HCEC 1CT (cell line): ENCODE results near the gene C16orf86.

Experiments
- DNase-seq: peaks from one replicate; pipeline ENCODE4 v3.0.0-alpha.2; 2017

C16orf86 gene

DNA sequence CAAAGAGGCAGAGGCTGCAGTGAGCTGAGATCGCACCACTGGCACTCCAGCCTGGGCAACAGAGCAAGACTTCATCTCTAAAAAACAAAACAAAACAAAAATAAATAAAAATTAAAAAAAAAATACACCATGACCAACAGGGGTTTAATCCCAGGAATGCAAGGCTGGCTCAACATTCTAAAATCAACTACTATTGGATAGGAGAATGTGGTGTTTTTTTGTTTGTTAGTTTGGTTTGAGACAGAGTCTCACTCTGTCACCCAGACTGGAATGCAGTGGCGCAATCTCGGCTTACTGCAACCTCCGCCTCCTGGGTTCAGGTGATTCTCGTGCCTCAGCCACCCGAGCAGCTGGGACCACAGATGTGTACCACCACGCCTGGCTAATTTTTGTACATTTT is 32.7 kb downstream of the C16orf86 start:
- no peak for DNase-seq

DNA sequence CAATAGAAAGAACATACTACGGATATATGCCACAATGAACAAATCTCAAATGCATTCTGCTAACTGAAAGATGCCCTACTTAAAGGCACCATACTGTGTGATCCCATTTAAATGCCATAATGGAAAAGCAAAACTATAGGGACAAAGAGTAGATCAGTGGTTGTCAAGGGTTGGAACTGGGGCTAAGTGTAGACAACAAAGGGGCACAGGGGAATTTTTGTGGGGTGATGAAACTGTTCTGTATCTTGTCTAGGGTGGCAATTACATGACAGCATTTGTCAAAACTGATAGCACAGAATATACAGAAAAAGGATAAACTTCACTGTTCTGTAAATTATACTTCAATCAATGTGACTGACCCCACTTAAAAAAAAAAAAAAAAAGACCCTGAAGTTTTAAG is 34.8 kb downstream of the C16orf86 start:
- no peak for DNase-seq

DNA sequence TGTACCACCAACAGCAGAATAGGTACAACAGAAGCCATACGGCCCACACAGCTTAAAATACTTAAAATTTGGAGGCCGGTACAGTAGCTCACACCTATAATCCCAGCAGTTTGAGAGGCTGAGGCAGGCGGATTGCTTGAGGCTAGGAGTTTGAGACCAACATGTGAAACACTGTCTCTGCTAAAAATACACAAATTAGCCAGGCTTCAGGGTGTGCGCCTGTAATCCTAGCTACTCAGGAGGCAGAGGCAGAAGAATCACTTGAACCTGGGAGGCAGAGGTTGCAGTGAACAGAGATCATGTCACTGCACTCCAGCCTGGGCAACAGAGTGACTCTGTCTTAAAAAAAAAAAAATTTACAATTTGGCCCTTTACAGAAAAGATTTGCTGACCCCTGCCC is 35.5 kb downstream of the C16orf86 start:
- DNase-seq = no peak

DNA sequence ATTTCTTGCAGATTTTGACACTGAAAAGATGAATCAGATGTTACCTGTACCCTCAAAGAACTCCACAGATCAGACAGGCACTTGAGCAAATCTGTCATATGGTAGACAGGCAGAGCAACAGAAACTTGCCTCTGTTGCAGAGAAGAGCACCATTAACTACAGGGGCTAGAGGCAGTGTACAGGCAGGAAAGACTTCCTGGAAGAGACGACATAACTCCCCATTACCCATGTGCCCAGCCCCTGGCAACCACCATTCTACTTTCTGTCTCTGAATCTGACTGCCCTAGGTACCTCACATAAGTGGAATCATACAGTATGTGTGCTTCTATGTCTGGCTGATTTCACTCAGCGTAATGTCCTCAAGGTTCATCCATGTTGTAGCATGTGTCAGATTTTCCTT is 37.0 kb downstream of the C16orf86 start:
- DNase-seq = no peak

DNA sequence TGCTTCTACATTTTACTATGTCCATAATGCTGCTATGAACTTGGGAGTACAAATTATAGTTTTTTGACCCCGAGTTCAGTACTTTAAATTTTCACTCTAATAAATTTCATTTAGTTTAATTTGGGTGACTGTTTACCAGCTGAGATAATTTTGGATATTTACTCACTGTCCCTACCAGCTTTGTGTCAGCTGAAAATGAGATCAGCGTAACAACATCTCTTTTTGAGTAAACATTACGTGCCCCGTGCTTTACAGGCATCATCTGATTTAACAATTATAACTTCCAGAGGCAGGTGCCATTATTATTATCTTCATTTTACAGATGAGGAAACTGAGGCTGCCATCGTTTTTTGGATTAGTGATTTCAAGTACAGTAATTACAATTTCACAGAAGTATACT is 37.5 kb downstream of the C16orf86 start:
- no peak for DNase-seq

DNA sequence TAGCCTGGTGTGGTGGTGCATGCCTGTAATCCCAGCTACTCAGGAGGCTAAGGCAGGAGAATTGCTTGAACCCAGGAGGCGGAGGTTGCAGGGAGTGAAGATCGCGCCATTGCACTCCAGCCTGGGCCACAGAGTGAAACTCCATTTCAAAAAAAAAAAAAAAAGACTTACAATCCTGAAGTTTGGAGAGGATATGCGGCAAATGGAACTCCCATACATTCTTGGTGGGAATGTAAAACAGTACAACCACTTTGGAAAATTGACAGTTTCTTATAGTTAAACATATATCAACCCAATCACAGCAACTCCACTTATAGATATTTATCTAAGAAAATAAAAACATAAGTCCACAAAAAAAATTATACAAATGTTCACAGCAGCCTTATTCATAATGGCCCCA is 40.6 kb downstream of the C16orf86 start:
- DNase-seq = no peak

DNA sequence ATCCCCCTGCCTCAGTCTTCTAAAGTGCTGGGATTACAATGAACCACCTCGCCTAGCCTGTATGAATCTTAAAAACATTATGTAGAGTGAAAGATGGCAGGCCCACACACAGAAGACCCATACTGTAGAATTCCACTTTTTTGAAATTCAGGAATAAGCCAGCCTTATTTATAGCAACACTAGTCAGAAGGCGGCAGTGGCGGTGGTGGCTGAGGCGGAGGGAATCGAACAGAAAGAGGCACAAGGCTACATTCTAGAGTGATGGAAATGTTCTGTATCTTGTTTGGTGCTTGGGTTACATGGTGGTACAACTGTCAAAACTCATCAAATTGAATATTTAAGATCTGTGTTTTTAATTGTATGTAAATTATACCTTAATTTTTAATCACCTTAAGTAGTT is 41.2 kb downstream of the C16orf86 start:
- no peak for DNase-seq

DNA sequence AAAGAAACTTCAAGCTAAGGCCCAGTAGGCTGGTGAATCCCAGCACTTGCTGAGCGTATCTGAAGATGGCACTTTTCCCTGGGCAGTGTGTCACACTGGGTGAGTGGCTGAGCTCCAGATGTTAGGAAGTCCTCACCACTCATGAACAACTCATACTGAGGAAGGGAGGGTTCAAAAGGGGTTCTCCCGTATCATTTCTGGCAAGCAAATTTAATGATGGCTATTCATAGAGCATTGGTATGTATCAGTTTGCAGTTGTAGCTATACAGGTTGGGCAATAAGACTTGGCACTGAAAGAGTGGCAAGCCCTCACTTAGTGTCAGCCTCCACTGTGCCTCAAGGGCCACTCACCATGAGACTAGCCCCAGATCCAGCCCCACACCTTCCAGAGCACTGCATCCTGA is 41.8 kb downstream of the C16orf86 start:
- peak; percentile 46 for DNase-seq

DNA sequence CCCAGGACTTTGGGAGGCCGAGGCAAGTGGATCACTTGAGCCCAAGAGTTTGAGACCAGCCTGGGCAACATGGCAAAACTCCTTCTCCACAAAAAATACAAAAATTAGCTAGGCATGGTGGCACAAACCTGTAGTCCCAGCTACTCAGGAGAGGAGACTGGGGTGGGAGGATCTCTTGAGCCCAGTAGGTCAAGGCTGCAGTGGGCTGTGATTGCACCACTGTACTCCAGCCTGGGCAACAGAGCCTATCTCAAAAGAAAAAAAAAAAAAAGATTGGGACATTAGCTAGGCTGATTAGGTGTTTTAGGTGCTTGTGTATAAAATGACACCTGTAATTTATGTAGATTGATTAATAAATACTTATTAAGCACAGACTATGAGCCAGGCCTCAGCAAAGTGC is 42.4 kb downstream of the C16orf86 start:
- no peak for DNase-seq

DNA sequence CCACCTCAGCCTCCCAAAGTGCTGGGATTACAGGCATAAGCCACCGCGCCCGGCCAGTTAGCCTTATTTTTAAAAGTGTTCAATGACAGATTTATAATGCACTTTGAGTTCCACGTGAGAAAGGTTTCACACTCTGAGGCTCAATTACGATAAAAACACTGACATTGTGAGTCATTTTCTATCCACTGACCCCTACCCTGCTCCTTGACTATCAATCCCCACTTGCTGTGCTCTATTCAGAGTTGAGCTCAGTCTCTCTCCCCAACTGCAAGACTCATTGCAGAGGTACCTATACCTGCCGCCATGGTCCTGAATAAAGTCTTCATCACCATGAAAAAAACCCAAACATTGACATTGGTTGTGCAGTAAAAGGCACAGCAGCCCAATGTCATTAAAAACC is 44.0 kb downstream of the C16orf86 start:
- no peak for DNase-seq

DNA sequence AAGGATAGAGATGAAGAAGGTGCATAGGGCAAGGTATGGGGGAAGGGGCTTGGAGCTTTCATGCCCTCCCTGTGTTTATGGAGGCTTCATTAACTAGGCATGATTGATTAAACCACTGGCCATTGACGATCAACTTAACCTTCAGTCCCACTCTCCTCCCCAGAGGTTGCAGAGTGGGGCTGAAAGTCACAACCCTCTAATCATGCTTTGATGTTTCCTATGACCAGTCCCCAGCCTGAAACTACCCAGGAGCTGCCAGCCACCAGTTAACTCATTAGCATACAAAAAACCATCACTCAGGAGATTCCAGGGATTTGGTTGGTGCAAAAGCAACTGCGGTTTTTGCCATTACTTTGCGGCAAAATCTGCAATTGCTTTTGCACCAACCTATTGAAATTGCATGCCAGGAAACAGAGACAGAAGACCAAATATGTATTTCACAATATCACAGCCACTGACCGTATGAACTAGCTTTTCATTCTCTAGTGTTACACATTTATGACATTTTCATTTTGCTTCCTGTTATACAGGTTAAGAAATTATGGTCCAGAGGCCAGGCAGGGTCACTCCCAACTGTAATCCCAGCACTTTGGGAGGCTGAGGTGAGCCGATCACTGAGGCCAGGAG is 47.1 kb downstream of the C16orf86 start:
- no peak for DNase-seq

DNA sequence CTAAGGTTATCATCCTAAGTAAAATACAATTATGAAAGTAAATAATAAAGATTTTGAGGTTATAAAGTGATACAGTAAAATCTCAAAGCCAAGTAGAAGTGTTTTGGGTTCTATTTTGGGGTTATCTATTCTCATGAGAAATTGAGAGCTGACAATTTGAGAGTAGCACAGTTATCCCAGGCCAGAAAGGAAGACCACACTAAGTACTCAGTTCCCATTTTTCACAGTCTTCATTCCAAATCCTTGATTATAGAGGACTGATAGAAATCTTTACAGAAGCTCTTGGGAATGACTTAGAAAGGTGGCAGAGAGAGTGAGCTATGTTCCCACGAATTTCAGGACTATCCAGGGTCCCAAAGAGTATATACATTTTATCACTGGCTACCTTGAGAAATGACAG is 47.9 kb downstream of the C16orf86 start:
- DNase-seq = no peak

DNA sequence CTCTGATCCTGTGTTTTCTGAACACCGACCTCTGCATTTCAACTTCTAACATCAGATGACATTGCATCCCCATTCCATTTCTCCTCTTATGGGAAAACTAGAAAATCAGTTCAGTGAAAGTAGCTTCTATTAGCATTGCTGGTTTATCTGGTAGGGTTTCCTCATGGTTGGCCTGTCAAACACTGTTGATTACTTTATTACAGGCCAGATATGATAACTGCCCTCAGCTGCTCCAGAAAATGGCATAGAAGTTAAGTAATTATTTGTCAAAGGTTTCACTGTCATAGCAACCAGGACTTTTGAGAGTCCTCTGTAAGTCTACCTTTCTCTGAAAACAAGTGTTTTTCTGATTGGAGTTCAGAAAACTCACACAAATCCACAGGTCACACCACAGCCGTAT is 49.5 kb downstream of the C16orf86 start:
- DNase-seq = no peak
